HEK293T (cell line): Measurements from ENCODE around the gene NET1.

Experiments
- BHLHE40 ChIP-seq: fragments of 450-650 bp; IDR thresholded peaks from 2 replicates; pipeline ENCODE4 v1.6.1; 2016; ENCODE audit warnings: mild to moderate bottlenecking, moderate library complexity, borderline replicate concordance
- FOXK2 ChIP-seq: fragments of 450-650 bp; IDR thresholded peaks from 2 replicates; pipeline ENCODE4 v1.6.1; 2016; ENCODE audit warnings: mild to moderate bottlenecking
- L3MBTL2 ChIP-seq: fragments of 450-650 bp; conservative IDR thresholded peaks from 2 replicates; pipeline ENCODE4 v1.6.1; 2016; ENCODE audit warnings: mild to moderate bottlenecking
- PKNOX1 ChIP-seq: fragments of 450-650 bp; IDR thresholded peaks from 2 replicates; pipeline ENCODE4 v1.6.1; 2016
- TARDBP ChIP-seq: fragments of 450-650 bp; IDR thresholded peaks from 2 replicates; pipeline ENCODE4 v1.6.1; 2016

- no peak for TF ChIP-seq BHLHE40
- TF ChIP-seq L3MBTL2, result no peak
- no peak for TF ChIP-seq PKNOX1
- no peak for TF ChIP-seq FOXK2
- TF ChIP-seq TARDBP, result no peak
Observed at GRCh38 chr10:5443429-5443828, 31.1 kb downstream of the NET1 start.
